GM21515 (cell line): ENCODE data around the gene C1orf198.
A peak's percentile ranks its signal among the peaks of the same experiment; 100 is the strongest.

Source experiments
- ATAC-seq: cut with Tn5 transposase; IDR thresholded peaks from one replicate; pipeline ENCODE4 v1.9.1; 2021; ENCODE audit not compliant: unreplicated experiment

The C1orf198 gene, protein sequence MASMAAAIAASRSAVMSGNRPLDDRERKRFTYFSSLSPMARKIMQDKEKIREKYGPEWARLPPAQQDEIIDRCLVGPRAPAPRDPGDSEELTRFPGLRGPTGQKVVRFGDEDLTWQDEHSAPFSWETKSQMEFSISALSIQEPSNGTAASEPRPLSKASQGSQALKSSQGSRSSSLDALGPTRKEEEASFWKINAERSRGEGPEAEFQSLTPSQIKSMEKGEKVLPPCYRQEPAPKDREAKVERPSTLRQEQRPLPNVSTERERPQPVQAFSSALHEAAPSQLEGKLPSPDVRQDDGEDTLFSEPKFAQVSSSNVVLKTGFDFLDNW

DNA sequence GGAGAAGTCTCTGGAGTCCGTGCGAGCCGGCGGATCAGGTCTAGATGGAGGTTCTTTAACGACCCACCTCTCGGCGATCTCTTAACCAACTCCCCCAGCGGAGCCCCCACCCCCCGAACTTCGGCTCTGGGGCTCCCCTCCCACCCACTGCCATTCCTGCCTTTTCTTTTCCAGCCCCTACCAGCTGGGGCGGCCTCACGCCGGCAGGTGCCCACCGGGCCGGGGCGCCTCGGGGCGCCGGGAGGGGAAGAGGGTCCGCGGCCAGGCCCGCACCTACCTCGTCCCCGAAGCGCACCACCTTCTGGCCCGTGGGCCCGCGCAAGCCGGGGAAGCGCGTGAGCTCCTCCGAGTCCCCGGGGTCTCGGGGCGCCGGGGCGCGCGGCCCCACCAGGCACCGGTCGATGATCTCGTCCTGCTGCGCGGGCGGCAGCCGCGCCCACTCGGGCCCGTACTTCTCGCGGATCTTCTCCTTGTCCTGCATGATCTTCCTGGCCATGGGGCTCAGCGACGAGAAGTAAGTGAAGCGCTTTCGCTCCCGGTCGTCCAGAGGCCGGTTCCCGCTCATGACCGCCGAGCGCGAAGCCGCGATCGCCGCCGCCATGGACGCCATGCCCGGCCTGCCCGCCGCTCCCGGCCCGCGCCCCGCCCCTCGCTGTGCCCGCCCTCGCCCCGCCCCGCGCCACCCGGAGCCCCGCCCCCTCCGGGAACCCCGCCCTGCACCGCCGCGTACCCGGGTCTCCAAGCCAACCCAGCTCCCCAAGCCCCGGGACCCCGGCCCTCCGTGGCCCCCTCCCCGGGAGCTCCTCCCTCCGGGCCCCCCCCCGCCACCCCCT lies at the start of gene C1orf198:
TSS of gene C1orf198 (minus strand) at position 619 of the 833 bp plus-strand sequence. CDS start at position 610, 9 bp downstream.
- ATAC-seq: peak; percentile 85

GRCh38 chr1:230917284-230918135 lies 49.2 kb upstream of the C1orf198 start:
- ATAC-seq: peak; percentile 57

DNA sequence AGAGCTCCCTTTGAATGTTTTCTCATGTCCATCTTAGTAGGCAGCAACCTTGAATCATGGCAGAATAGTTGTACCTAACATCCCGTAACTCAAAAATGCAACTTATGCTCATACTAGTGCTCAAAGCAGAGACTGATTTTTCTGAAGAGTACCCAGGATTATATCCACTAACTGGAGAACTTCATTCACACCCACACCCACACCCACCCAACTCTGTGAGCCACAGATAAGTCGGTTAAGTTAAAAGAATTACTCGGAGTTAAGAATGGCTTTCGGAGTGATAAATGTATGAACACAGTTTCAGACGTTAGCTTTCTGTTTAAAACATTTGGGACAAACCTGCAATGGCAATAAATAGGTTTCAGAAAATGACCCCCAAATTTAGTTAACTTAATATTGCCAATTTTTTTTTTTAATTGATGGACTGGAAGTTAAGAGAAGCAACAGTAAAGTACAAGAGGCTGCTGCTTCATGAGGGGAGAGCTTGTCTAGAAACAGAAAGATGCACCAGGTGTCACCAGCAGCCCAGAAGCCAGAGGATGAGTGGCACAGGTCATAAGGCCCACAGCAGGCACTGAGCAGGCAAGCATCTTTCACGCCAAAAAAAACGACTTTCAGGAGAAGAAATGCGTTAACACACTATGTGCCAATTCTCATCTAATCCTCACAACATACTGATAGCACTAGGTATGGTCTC lies 48.4 kb upstream of the C1orf198 start:
- ATAC-seq: no peak

DNA sequence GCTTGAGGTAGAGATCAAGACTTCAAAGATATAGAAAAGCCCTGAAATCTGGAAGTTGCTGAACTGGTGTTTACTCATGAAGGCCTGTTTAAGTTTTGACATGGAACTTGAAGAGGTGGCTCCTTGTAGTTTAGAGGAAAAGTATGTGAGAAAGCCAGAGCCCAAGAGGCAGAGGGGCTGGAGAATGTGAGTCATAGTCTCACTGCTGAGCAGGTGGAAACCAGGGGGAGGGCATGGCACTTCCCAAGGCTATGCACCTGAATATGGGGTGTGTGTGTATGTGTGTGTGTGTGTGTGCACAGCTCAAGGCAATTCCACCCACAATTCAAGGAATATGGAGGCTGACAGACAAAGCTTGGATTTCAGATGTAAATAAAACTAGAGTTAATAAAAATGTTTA lies 46.8 kb upstream of the C1orf198 start:
- ATAC-seq: no peak

DNA sequence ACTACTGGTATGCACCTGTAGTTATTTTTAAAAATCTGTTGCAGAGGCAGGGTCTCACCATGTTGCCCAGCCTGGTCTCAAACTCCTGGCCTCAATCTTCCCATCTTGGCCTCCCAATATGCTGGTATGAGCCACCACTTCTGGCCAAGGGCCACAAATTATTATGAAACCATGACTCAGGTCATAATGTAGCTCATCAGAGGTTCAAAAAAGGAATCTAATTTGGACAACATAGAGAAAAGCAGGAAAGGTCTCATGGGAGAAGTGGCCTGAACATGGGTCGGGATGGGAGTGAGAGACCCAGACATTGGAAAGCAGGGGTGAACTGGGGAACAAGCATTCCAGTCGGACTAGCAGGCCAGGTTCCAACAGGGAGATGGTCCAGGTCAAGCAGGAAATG lies 45.2 kb upstream of the C1orf198 start:
- no peak for ATAC-seq

- no peak for ATAC-seq
Measured at GRCh38 chr1:230910755-230911117, 42.4 kb upstream of the C1orf198 start.

GRCh38 chr1:230909974-230910754 lies 41.8 kb upstream of the C1orf198 start:
- no peak for ATAC-seq

DNA sequence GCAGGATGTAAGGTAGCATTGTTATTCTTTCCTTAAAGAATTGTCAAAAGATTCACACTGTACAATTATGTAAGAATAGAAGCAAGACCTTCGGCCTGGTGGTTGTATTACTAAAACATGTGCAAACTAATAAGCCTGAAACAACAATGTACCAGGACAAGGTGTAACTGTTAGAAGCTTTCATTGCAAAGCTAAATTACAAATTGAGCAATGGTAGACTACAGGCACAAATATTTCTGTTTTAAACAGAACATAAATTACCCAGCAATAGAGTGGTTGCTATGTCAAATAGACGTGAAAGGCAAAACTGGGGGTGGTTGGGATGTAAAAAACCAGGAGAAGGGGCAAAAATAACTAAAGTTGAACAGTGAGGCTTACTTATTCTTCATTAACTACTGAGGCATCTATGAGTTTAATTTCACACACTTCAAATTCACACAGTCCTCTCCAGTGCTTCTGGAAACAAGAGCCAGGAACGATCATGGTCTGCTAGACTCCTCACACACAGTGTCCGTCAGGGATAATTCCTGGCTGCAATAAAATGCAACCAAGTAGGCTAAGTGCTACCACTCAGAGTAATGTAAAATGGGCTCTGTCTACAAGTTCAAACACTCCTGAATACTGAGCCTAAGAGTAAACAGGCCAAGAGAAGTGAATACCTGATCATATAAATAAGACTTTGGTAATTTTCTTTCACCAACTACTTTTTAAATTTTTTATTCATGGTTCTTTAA lies 39.3 kb upstream of the C1orf198 start:
- ATAC-seq: no peak

DNA sequence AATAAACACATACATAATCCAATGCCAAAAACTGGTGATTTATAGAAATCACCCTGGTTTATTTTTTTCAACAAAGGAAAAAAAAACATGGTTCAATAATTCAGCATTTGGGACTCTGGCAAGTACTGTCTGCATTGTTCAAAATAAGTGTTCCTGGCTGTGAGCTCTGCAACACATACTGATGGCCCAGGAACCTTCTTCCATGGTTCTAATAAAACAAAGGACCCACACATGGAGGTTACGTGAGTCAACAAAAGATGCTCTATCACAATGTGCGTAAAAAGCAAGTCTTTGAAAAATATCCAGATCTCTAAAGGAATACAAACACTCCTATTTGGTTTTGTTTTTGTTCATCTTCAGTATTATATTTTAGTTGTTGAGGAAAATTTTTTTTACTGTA lies 37.9 kb upstream of the C1orf198 start:
- ATAC-seq: no peak

DNA sequence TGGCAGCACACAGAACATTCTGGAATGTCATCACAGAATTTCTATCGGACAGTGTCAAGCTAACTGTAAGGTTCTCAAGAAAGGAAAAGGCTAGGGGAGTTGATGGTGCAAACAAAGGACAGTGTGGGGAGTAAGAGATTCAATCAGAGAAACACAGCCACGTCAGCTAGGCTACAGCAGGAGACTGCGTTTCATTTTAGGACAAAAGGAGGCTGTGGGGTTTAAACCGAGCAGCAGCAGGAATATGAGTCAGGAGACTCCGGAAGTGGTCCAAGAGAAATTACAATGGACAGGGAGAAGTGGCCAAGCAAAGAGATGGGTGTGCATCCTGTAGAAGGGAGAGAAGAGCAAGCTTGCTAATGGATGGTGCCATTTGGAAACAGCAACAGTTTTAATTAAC lies 37.4 kb upstream of the C1orf198 start:
- ATAC-seq: no peak

GRCh38 chr1:230902349-230902923 lies 34.1 kb upstream of the C1orf198 start:
- no peak for ATAC-seq

GRCh38 chr1:230901671-230902070 lies 33.4 kb upstream of the C1orf198 start:
- ATAC-seq: no peak

- no peak for ATAC-seq
Measured at GRCh38 chr1:230900984-230901383, 32.7 kb upstream of the C1orf198 start.

DNA sequence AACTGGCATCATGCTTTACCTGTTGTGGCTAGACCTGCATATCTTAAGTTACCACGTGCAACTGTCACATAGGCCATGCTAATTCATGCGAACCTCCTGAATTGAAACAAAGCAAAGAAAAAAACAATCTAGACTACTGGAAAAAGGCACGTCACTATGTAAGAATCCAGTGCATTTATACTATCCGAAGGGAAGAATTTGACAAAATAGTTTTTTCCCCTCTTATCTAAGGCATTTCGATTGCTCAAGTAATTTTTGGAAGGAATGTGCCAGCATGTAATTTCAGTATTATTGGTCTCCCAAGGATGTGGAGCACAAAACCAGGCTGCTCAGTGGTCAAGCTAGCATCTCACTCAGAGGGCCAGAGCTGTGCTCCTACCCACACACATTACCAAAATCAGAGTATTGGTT lies 31.5 kb upstream of the C1orf198 start:
- ATAC-seq: no peak

DNA sequence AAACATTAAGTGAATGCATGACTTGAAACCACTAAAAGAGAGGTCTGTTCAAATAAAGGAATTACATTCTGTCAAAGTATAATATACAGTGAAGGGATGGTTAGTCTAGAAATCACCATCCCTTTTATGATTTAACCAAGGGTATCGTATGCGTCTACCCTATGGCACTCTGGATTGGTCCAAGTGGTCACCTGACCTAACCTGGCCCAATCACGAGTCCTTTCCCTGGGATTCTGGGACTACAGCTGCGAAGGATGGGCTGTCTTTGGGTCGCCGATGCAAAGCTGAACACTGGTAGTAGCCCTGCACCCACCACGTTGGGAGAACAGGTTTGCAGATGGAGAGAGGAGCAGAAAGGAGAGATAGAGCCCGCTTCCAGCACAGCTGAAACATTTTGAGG lies 30.4 kb upstream of the C1orf198 start:
- ATAC-seq: no peak

- no peak for ATAC-seq
Measured at GRCh38 chr1:230898144-230898543, 29.8 kb upstream of the C1orf198 start.

DNA sequence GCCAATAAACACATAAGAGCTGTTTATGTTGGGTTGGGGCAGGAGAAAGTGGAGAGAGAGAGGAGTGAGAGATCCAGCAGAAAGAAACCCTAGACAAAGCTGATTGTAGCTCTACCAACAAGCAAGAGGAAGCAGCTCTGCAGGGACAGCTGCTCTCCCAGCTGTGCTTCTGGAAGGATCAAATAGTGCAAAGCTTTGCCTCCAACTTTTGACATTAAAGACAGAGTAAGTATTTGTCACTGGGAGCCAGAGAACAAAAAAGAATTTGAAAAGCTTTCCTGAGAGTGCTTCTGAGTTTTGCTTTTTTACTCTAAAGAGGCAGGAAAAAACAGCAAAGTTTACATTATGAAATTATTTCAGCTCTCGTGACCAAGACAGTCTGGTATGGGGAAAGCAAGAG lies 28.5 kb upstream of the C1orf198 start:
- no peak for ATAC-seq

DNA sequence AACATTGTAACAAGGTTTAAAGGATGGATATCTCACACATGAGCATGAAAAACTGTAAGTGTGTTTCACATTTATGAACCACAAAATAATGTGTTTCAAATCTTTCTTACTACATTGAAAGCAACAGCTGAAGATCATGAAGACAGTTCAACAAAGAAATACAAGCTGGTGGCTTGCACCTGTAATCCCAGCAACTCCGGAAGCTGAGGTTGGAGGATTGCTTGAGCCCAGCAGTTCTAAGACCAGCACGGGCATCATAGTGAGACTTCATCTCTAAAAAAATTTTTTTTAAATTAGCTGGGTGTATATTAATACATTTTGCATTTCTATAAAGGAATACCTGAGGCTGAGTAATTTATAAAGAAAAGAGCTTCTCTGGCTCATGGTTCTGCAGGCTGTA lies 27.1 kb upstream of the C1orf198 start:
- no peak for ATAC-seq

DNA sequence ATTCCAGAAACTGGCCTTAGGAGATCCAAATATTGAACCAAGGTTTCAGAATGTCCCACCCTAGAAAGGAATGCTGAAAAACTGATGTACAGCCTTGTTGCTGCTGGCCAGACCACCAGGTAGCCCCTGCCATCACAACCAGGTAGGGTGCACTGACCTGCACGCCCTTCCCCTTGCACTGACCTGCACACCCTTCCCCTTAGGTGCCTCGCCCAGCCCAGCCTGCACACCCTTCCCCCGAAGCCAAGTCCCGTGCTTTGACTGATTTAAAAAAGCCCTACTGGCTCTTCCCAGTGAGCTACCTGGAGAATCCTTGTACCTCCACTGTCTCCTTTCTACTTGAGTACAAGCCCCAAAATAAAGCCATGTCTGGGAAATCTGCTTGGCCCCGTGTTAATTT lies 26.3 kb upstream of the C1orf198 start:
- ATAC-seq: no peak
